ENCODE data around the gene SMAD6.
"Not testable (repeated sequence)": the region's sequence is repeated elsewhere in the genome, so short reads cannot be mapped to it uniquely, and the experiment has no call there.

Gene SMAD6

GRCh38 chr15:66743703-66744536 is 41.9 kb downstream of the SMAD6 start:
- no peak for DNase-seq

GRCh38 chr15:66744610-66745279 is 42.7 kb downstream of the SMAD6 start:
- DNase-seq: no peak

GRCh38 chr15:66745530-66746230 is 43.6 kb downstream of the SMAD6 start:
- no peak for DNase-seq

GRCh38 chr15:66746231-66746605 is 44.2 kb downstream of the SMAD6 start:
- no peak for DNase-seq

- no peak for DNase-seq
Measured at GRCh38 chr15:66747223-66747622, 45.2 kb downstream of the SMAD6 start.

- DNase-seq: no peak
Measured at GRCh38 chr15:66747886-66748707, 46.1 kb downstream of the SMAD6 start.

- no peak for DNase-seq
Measured at GRCh38 chr15:66748708-66749035, 46.6 kb downstream of the SMAD6 start.

- no peak for DNase-seq
Measured at GRCh38 chr15:66749841-66750575, 48.0 kb downstream of the SMAD6 start.

- no peak for DNase-seq
Measured at GRCh38 chr15:66750609-66751008, 48.6 kb downstream of the SMAD6 start.

GRCh38 chr15:66751579-66751978 is 49.5 kb downstream of the SMAD6 start:
- DNase-seq: no peak

GRCh38 chr15:66752078-66752477 is 50.0 kb downstream of the SMAD6 start:
- no peak for DNase-seq

- no peak for DNase-seq
Measured at GRCh38 chr15:66753687-66754377, 51.8 kb downstream of the SMAD6 start.

GRCh38 chr15:66754789-66755188 is 52.8 kb downstream of the SMAD6 start:
- DNase-seq: no peak

- DNase-seq: no peak
Measured at GRCh38 chr15:66755298-66756068, 53.4 kb downstream of the SMAD6 start.

GRCh38 chr15:66756295-66756694 is 54.3 kb downstream of the SMAD6 start:
- no peak for DNase-seq

- no peak for DNase-seq
Measured at GRCh38 chr15:66757030-66757429, 55.0 kb downstream of the SMAD6 start.

- no peak for DNase-seq
Measured at GRCh38 chr15:66757521-66757920, 55.5 kb downstream of the SMAD6 start.

GRCh38 chr15:66758217-66758616 is 56.2 kb downstream of the SMAD6 start:
- not testable (repeated sequence) for DNase-seq

- no peak for DNase-seq
Measured at GRCh38 chr15:66758844-66759243, 56.8 kb downstream of the SMAD6 start.

GRCh38 chr15:66760097-66760967 is 58.3 kb downstream of the SMAD6 start:
- no peak for DNase-seq

Data from stimulated activated CD4-positive, alpha-beta T cell treated with anti-CD3 and anti-CD28 coated beads, Interleukin-4, amount 100 ng/mL, for 4 hours (primary cell).